Left renal cortex interstitium (tissue), 4 donors: ENCODE data around the gene PLA2G6. TPM values are rescaled to one million over a fixed set of nuclear protein-coding genes. Genes with fewer than 3 reads are reported as not detected.

Experiments
- polyA plus RNA-seq, 4 donors: library from polyadenylated mRNA; unstranded; fragments of 120-200 nt; gene quantifications; one replicate each; pipeline ENCODE4 v1.2.1, GENCODE V29; 2013; ENCODE audit not compliant: insufficient read length in 4 of 4

PLA2G6 gene
- polyA plus RNA-seq, 4 donors = 27.6 to 72.6 (median 49.3) TPM

Other genes starting within 250 kb of the PLA2G6 start
- 1 to 10 TPM; 4.2 to 5.8 (median 5.1) TPM for gene C22orf23, start 228.2 kb downstream of the PLA2G6 start, polyA plus RNA-seq
- gene POLR2F, start 228.1 kb downstream of the PLA2G6 start, polyA plus RNA-seq = 10 to 100 TPM; 69.0 to 86.8 (median 73.5) TPM
- gene SOX10, start 197.3 kb downstream of the PLA2G6 start, polyA plus RNA-seq = 1 to 10 TPM; 1.0 to 2.1 (median 1.2) TPM
- gene PICK1, start 124.4 kb downstream of the PLA2G6 start, polyA plus RNA-seq = 10 to 100 TPM; 25.5 to 46.4 (median 39.2) TPM
- gene SLC16A8, start 97.6 kb downstream of the PLA2G6 start, polyA plus RNA-seq = 1 to 10 TPM in 3 of 4 donors, under 1 TPM in 1; 0.76 to 3.3 (median 1.8) TPM
- gene BAIAP2L2, start 71.1 kb downstream of the PLA2G6 start, polyA plus RNA-seq = 10 to 100 TPM in 1 of 4 donors, 1 to 10 TPM in 3; 4.9 to 11.1 (median 6.8) TPM
- gene MAFF, start 20.2 kb upstream of the PLA2G6 start, polyA plus RNA-seq = 1 to 10 TPM; 3.2 to 3.9 (median 3.6) TPM
- 10 to 100 TPM; 37.9 to 48.7 (median 39.8) TPM for gene TMEM184B, start 91.2 kb upstream of the PLA2G6 start, polyA plus RNA-seq
- 100 to 1,000 TPM; 112 to 207 (median 160) TPM for gene CSNK1E, start 135.6 kb upstream of the PLA2G6 start, polyA plus RNA-seq